Effector CD8-positive, alpha-beta T cell (primary cell): Measurements from ENCODE around the gene BMPR1B.
"Not testable (repeated sequence)": the region's sequence is repeated elsewhere in the genome, so short reads cannot be mapped to it uniquely, and the experiment has no call there.

Source experiments
- DNase-seq: peaks from one replicate; lab custom pipeline; 2025; lab: John Stamatoyannopoulos, UW

The BMPR1B gene

GRCh38 chr4:94763005-94763404 is 5.2 kb downstream of the BMPR1B start:
- DNase-seq: no peak

- DNase-seq: no peak
Measured at GRCh38 chr4:94763500-94763899, 5.7 kb downstream of the BMPR1B start.

GRCh38 chr4:94764069-94764468 is 6.3 kb downstream of the BMPR1B start:
- no peak for DNase-seq

GRCh38 chr4:94765174-94765573 is 7.4 kb downstream of the BMPR1B start:
- no peak for DNase-seq

GRCh38 chr4:94765648-94766047 is 7.9 kb downstream of the BMPR1B start:
- DNase-seq: no peak

- no peak for DNase-seq
Measured at GRCh38 chr4:94766856-94767255, 9.1 kb downstream of the BMPR1B start.

GRCh38 chr4:94767446-94767845 is 9.7 kb downstream of the BMPR1B start:
- DNase-seq: no peak

GRCh38 chr4:94782707-94783106 is 25.0 kb downstream of the BMPR1B start:
- DNase-seq: no peak

- DNase-seq: no peak
Measured at GRCh38 chr4:94791701-94792100, 33.9 kb downstream of the BMPR1B start.

GRCh38 chr4:94798808-94799207 is 41.1 kb downstream of the BMPR1B start:
- DNase-seq: no peak

- DNase-seq: no peak
Measured at GRCh38 chr4:94801016-94801415, 43.3 kb downstream of the BMPR1B start.

- no peak for DNase-seq
Measured at GRCh38 chr4:94802091-94802490, 44.3 kb downstream of the BMPR1B start.

- DNase-seq: no peak
Measured at GRCh38 chr4:94803181-94803580, 45.4 kb downstream of the BMPR1B start.

- no peak for DNase-seq
Measured at GRCh38 chr4:94804650-94805049, 46.9 kb downstream of the BMPR1B start.

GRCh38 chr4:94806376-94806775 is 48.6 kb downstream of the BMPR1B start:
- DNase-seq: no peak

- DNase-seq: no peak
Measured at GRCh38 chr4:94811643-94812042, 53.9 kb downstream of the BMPR1B start.

GRCh38 chr4:94813221-94813620 is 55.5 kb downstream of the BMPR1B start:
- no peak for DNase-seq

- no peak for DNase-seq
Measured at GRCh38 chr4:94814237-94814636, 56.5 kb downstream of the BMPR1B start.

- no peak for DNase-seq
Measured at GRCh38 chr4:94819371-94820168, 61.8 kb downstream of the BMPR1B start.

- DNase-seq: no peak
Measured at GRCh38 chr4:94826206-94826605, 68.5 kb downstream of the BMPR1B start.

GRCh38 chr4:94827481-94828110 is 69.8 kb downstream of the BMPR1B start:
- no peak for DNase-seq

- no peak for DNase-seq
Measured at GRCh38 chr4:94828882-94829281, 71.1 kb downstream of the BMPR1B start.

GRCh38 chr4:94831607-94832006 is 73.9 kb downstream of the BMPR1B start:
- no peak for DNase-seq

- DNase-seq: not testable (repeated sequence)
Measured at GRCh38 chr4:94832329-94832728, 74.6 kb downstream of the BMPR1B start.
